Measurements from ENCODE around the gene PGC. TPM values are rescaled to one million over a fixed set of nuclear protein-coding genes. Genes with fewer than 3 reads are reported as not detected.

PGC gene
- total RNA-seq (ENCODE audit: low replicate concordance): not detected in 2 replicates

GRCh38 chr6:41747256-41748101 is at the start of gene PGC:
Gene PGC, minus strand, starts transcription at chr6:41747397. Its CDS starts 63 bp downstream, at chr6:41747334.

GRCh38 chr6:41787219-41787917 is 40.2 kb upstream of the PGC start, which contains the start of gene TOMM6:
Gene TOMM6, plus strand, starts transcription at chr6:41787694. Its CDS starts 4 bp downstream, at chr6:41787698.

GRCh38 chr6:41780551-41781365 is 33.6 kb upstream of the PGC start, which contains the start of gene PRICKLE4:
Gene PRICKLE4, plus strand, starts transcription at chr6:41780782. Its CDS starts 2,692 bp downstream, at chr6:41783474.

GRCh38 chr6:41779788-41780550 is 32.8 kb upstream of the PGC start, which contains the start of gene FRS3:
Gene FRS3, minus strand, starts transcription at chr6:41779900. Its CDS starts 2,913 bp downstream, at chr6:41776987.

GRCh38 chr6:41735427-41736185 is 11.6 kb downstream of the PGC start, which contains the start of gene TFEB:
Gene TFEB, minus strand, starts transcription at chr6:41735608. Its CDS starts 44,395 bp downstream, at chr6:41691213.

Other genes with a start within 250 kb of the PGC start
- gene FOXP4, start 201.0 kb downstream of the PGC start, total RNA-seq (ENCODE audit: low replicate concordance): 0.59 and 1.9 TPM in 2 replicates
- gene MDFI, start 108.9 kb downstream of the PGC start, total RNA-seq (ENCODE audit: low replicate concordance): 0.23 and 5.8 TPM in 2 replicates
- gene TFEB, start 11.8 kb downstream of the PGC start, total RNA-seq (ENCODE audit: low replicate concordance): 2.6 and 6.3 TPM in 2 replicates
- gene FRS3, start 32.5 kb upstream of the PGC start, total RNA-seq (ENCODE audit: low replicate concordance): 1.1 and 4.7 TPM in 2 replicates
- 0.15 and 0.23 TPM in 2 replicates for gene PRICKLE4, start 33.4 kb upstream of the PGC start, total RNA-seq (ENCODE audit: low replicate concordance)
- 24.5 and 55.6 TPM in 2 replicates for gene TOMM6, start 40.3 kb upstream of the PGC start, total RNA-seq (ENCODE audit: low replicate concordance)
- gene USP49, start 148.0 kb upstream of the PGC start, total RNA-seq (ENCODE audit: low replicate concordance): 1.8 and 3.0 TPM in 2 replicates
- gene MED20, start 173.7 kb upstream of the PGC start, total RNA-seq (ENCODE audit: low replicate concordance): 16.7 and 28.3 TPM in 2 replicates
- gene BYSL, start 174.1 kb upstream of the PGC start, total RNA-seq (ENCODE audit: low replicate concordance): 22.1 and 25.4 TPM in 2 replicates
- gene CCND3, start 194.4 kb upstream of the PGC start, total RNA-seq (ENCODE audit: low replicate concordance): 13.6 and 19.5 TPM in 2 replicates

Data from smooth muscle cell of the coronary artery (primary cell).